ENCODE results near the gene ENO3. TPM values are rescaled to one million over a fixed set of nuclear protein-coding genes. Genes with fewer than 3 reads are reported as not detected.

The ENO3 gene
- polyA plus RNA-seq, 1 of the 3 experiments (the other 2 are of a cell fraction): 29.2 TPM

- WGBS (ENCODE audit: low lambda C conversion rate): 90% methylated on average over 17 of the region's 20 CpGs
- peaks cover 20% of the 10 kb centered on the region for H4K20me1 ChIP-seq (ENCODE audit: insufficient read depth)
- no peak overlapping the region for H3K4me3 ChIP-seq (ENCODE audit: low read depth in 2 of 2, low read length in 1 of 2)
- ChIA-PET CTCF (interaction anchor here (8.1 kb wide), 1 partner anchor 14 kb away, joined by 54 read pairs; the partner anchor contains the start of gene CAMTA2), POLR2A (no interaction called here)
- peaks cover 44 to 48% of the 10 kb centered on the region in 2 experiments for H3K36me3 ChIP-seq (replicated peaks in 1 of 2; ENCODE audit: control insufficient read depth in 1 of 2, insufficient read depth in 2 of 2, low read length in 1 of 2)
- H3K79me2 ChIP-seq (ENCODE audit: insufficient read depth): peaks cover 50% of the 10 kb centered on the region
- H3K4me1 ChIP-seq (ENCODE audit: control insufficient read depth in 1 of 2, insufficient read depth in 2 of 2, low read depth in 1 of 2, low read length in 1 of 2): peaks cover 5 to 18% of the 10 kb centered on the region in 2 experiments; a peak in 2 of 4 replicates
- H3K4me2 ChIP-seq: no peak overlapping the region
- no peak for TF ChIP-seq MXI1 (IDR thresholded peaks at IDR 0.05; ENCODE audit: low read depth, low read length)
- TF ChIP-seq EP300 (IDR thresholded peaks at IDR 0.05; ENCODE audit: borderline replicate concordance in 1 of 2, low read depth in 1 of 2, low read length in 1 of 2): no peak
- TF ChIP-seq CTCF (IDR thresholded peaks at IDR 0.05): no peak
- TF ChIP-seq REST (IDR thresholded peaks at IDR 0.05; ENCODE audit: low read depth, low read length): no peak
- TF ChIP-seq ELF1 (IDR thresholded peaks at IDR 0.05): no peak
- no peak for TF ChIP-seq FOSL2 (IDR thresholded peaks at IDR 0.05; ENCODE audit: borderline replicate concordance, low read depth)
- no peak for TF ChIP-seq SIN3A (IDR thresholded peaks at IDR 0.05; ENCODE audit: borderline replicate concordance, low read depth, low read length)
- TF ChIP-seq IRF3 (IDR thresholded peaks at IDR 0.05; ENCODE audit: low read depth, low read length): no peak
- TF ChIP-seq TCF12 (IDR thresholded peaks at IDR 0.05): no peak
- TF ChIP-seq EZH2phosphoT487 (IDR thresholded peaks at IDR 0.05; ENCODE audit: borderline replicate concordance, low read depth): no peak
- TF ChIP-seq TEAD4 (IDR thresholded peaks at IDR 0.05; ENCODE audit: borderline replicate concordance, insufficient read depth): no peak
- no peak for TF ChIP-seq RCOR1 (IDR thresholded peaks at IDR 0.05; ENCODE audit: low read length)
- no peak for TF ChIP-seq TAF1 (IDR thresholded peaks at IDR 0.05; ENCODE audit: borderline replicate concordance, low read depth, low read length)
- TF ChIP-seq ZBTB33 (IDR thresholded peaks at IDR 0.05; ENCODE audit: borderline replicate concordance, low read depth): no peak
- no peak for TF ChIP-seq RAD21 (IDR thresholded peaks at IDR 0.05; ENCODE audit: low read length)
- H2AFZ ChIP-seq (ENCODE audit: low read depth): no peak overlapping the region
- no peaks in the 10 kb centered on the region for H3F3A ChIP-seq (replicated peaks; ENCODE audit: insufficient read depth)
- no peaks in the 10 kb centered on the region for H3K27me3 ChIP-seq (ENCODE audit: insufficient read depth)
- no peaks in the 10 kb centered on the region for H3K9me3 ChIP-seq
- H3K9me2 ChIP-seq: no peaks in the 10 kb centered on the region
- H3K27ac ChIP-seq (ENCODE audit: low read depth in 2 of 2, low read length in 1 of 2): no peak overlapping the region
- no peak overlapping the region for H3K9ac ChIP-seq
- no peak for DNase-seq
Measured at GRCh38 chr17:5002121-5002788, 51.3 kb downstream of the ENO3 start.
